Astrocyte (in vitro differentiated cells and primary cell): ENCODE data around the gene LEFTY2. TPM values are rescaled to one million over a fixed set of nuclear protein-coding genes. Genes with fewer than 3 reads are reported as not detected.

ENCODE experiments used
- DNase-seq: peaks from one replicate; pipeline ENCODE4 v3.0.0-alpha.2; 2010; ENCODE audit warnings: low read depth
- FAIRE-seq: peaks from 2 replicates; lab custom pipeline; 2011; peaks lifted over from hg19 to GRCh38; lab: Jason Lieb, UNC
- H2AFZ ChIP-seq: 2 replicates; pipeline ENCODE4 v1.6.0; 2012; ENCODE audit warnings: low read depth, low read length, inconsistent platforms
- H3K27ac ChIP-seq: 2 replicates; pipeline ENCODE4 v1.5.1; 2011; ENCODE audit warnings: low read depth, low read length, inconsistent platforms
- H3K27me3 ChIP-seq: 2 replicates; pipeline ENCODE4 v1.6.0; 2011; ENCODE audit warnings: low read length, inconsistent platforms; ENCODE audit not compliant: insufficient read depth
- H3K36me3 ChIP-seq: 2 replicates; pipeline ENCODE4 v1.5.1; 2011; ENCODE audit warnings: low read length, inconsistent platforms; ENCODE audit not compliant: insufficient read depth
- H3K4me1 ChIP-seq: 2 replicates; pipeline ENCODE4 v1.5.1; 2011; ENCODE audit warnings: low read length, inconsistent platforms; ENCODE audit not compliant: insufficient read depth
- H3K4me2 ChIP-seq: 2 replicates; pipeline ENCODE4 v1.6.0; 2012; ENCODE audit warnings: low read length, inconsistent platforms
- H3K4me3 ChIP-seq: 2 replicates; pipeline ENCODE4 v1.5.1; 2011; ENCODE audit warnings: low read depth, mild to moderate bottlenecking, low read length, inconsistent platforms; ENCODE audit not compliant: insufficient read depth
- H3K79me2 ChIP-seq: 2 replicates; pipeline ENCODE4 v1.6.0; 2012; ENCODE audit warnings: mild to moderate bottlenecking, low read length, inconsistent platforms; ENCODE audit not compliant: insufficient read depth
- H3K9ac ChIP-seq: 2 replicates; pipeline ENCODE4 v1.6.0; 2012; ENCODE audit warnings: mild to moderate bottlenecking, low read length, inconsistent platforms
- H3K9me3 ChIP-seq: 2 replicates; pipeline ENCODE4 v1.5.1; 2012; ENCODE audit warnings: low read depth, mild to moderate bottlenecking, low read length, inconsistent platforms; ENCODE audit not compliant: insufficient read depth
- H4K20me1 ChIP-seq: 2 replicates; pipeline ENCODE4 v1.6.0; 2012; ENCODE audit warnings: low read length, inconsistent platforms; ENCODE audit not compliant: insufficient read depth
- H3K27ac Mint-ChIP-seq: one replicate; pipeline ENCODE4 v1.8.0; 2021; ENCODE audit warnings: mild to moderate bottlenecking, mixed read lengths; ENCODE audit not compliant: unreplicated experiment
- H3K27me3 Mint-ChIP-seq: one replicate; pipeline ENCODE4 v1.8.0; 2021; ENCODE audit warnings: low read depth, mixed read lengths; ENCODE audit not compliant: unreplicated experiment
- H3K36me3 Mint-ChIP-seq: one replicate; pipeline ENCODE4 v1.8.0; 2021; ENCODE audit warnings: low read depth, mixed read lengths; ENCODE audit not compliant: unreplicated experiment
- H3K4me1 Mint-ChIP-seq: one replicate; pipeline ENCODE4 v1.8.0; 2021; ENCODE audit warnings: low read depth, mixed read lengths; ENCODE audit not compliant: unreplicated experiment
- H3K4me3 Mint-ChIP-seq: one replicate; pipeline ENCODE4 v1.8.0; 2021; ENCODE audit warnings: mild to moderate bottlenecking, moderate library complexity, mixed read lengths; ENCODE audit not compliant: unreplicated experiment
- H3K9me3 Mint-ChIP-seq: one replicate; pipeline ENCODE4 v1.8.0; 2021; ENCODE audit warnings: mild to moderate bottlenecking, mixed read lengths; ENCODE audit not compliant: unreplicated experiment
- CTCF ChIP-seq: IDR thresholded peaks from 2 replicates; pipeline ENCODE4 v1.5.1; 2011; ENCODE audit warnings: low read depth, mild to moderate bottlenecking, inconsistent platforms, low read length, moderate library complexity; ENCODE audit not compliant: insufficient read depth
- EZH2 ChIP-seq: IDR thresholded peaks from 2 replicates; pipeline ENCODE4 v1.6.1; 2012; ENCODE audit warnings: mild to moderate bottlenecking, low read length, inconsistent platforms; ENCODE audit not compliant: insufficient read depth
- total RNA-seq: library from RNA; stranded (reverse); gene quantifications from 2 replicates; pipeline ENCODE4 v1.2.1, GENCODE V29; 2021

LEFTY2 gene
- total RNA-seq, 1 donor from 2014 or later: 7.0 TPM

- no peak overlapping the region for H3K4me3 Mint-ChIP-seq
- H2AFZ ChIP-seq: no peak overlapping the region
- H3K27ac ChIP-seq: no peak overlapping the region
- no peaks in the 10 kb centered on the region for H3K9me3 ChIP-seq
- H3K27me3 ChIP-seq: peaks cover 18% of the 10 kb centered on the region
- H3K9me3 Mint-ChIP-seq: no peaks in the 10 kb centered on the region
- FAIRE-seq (no peak), DNase-seq (no peak)
- H3K4me1 Mint-ChIP-seq: no peaks in the 10 kb centered on the region
- no peaks in the 10 kb centered on the region for H3K36me3 Mint-ChIP-seq
- H3K27me3 Mint-ChIP-seq: peaks cover 21% of the 10 kb centered on the region
- H4K20me1 ChIP-seq: no peaks in the 10 kb centered on the region
- H3K4me1 ChIP-seq: no peaks in the 10 kb centered on the region
- TF ChIP-seq EZH2 (no peak), CTCF (no peak)
- no peak overlapping the region for H3K4me2 ChIP-seq
- H3K36me3 ChIP-seq: no peaks in the 10 kb centered on the region
- H3K9ac ChIP-seq: no peak overlapping the region
- no peaks in the 10 kb centered on the region for H3K79me2 ChIP-seq
- H3K4me3 ChIP-seq: no peak overlapping the region
- H3K27ac Mint-ChIP-seq: no peak overlapping the region
These were observed 12.3 kb upstream of the LEFTY2 start for GRCh38 chr1:225953315-225953714.

GRCh38 chr1:225950905-225951497 lies 10.0 kb upstream of the LEFTY2 start:
- no peak overlapping the region for H3K27ac Mint-ChIP-seq
- Histone ChIP-seq H4K20me1 (no peaks in the 10 kb centered on the region), H3K36me3 (no peaks in the 10 kb centered on the region), H3K4me2 (no peak overlapping the region), H3K27me3 (peaks cover 24% of the 10 kb centered on the region), H3K9ac (no peak overlapping the region), H2AFZ (no peak overlapping the region), H3K27ac (no peak overlapping the region), H3K9me3 (no peaks in the 10 kb centered on the region), H3K4me1 (no peaks in the 10 kb centered on the region), H3K79me2 (no peaks in the 10 kb centered on the region), H3K4me3 (no peak overlapping the region)
- H3K36me3 Mint-ChIP-seq: no peaks in the 10 kb centered on the region
- H3K4me3 Mint-ChIP-seq: no peak overlapping the region
- H3K9me3 Mint-ChIP-seq: no peaks in the 10 kb centered on the region
- FAIRE-seq (no peak), DNase-seq (no peak)
- peaks cover under 1% of the 10 kb centered on the region for H3K4me1 Mint-ChIP-seq
- H3K27me3 Mint-ChIP-seq: peaks cover 35% of the 10 kb centered on the region
- no peak for TF ChIP-seq CTCF
- no peak for TF ChIP-seq EZH2

- no peak overlapping the region for H2AFZ ChIP-seq
- no peak overlapping the region for H3K4me3 ChIP-seq
- Mint-ChIP-seq H3K27me3 (peaks cover 40% of the 10 kb centered on the region), H3K27ac (no peak overlapping the region), H3K4me3 (no peak overlapping the region), H3K4me1 (peaks cover 4% of the 10 kb centered on the region), H3K36me3 (no peaks in the 10 kb centered on the region), H3K9me3 (peaks cover 1% of the 10 kb centered on the region)
- no peak for DNase-seq
- no peaks in the 10 kb centered on the region for H3K4me1 ChIP-seq
- no peak for FAIRE-seq
- H3K9me3 ChIP-seq: no peaks in the 10 kb centered on the region
- no peaks in the 10 kb centered on the region for H3K36me3 ChIP-seq
- H3K27ac ChIP-seq: no peak overlapping the region
- H4K20me1 ChIP-seq: no peaks in the 10 kb centered on the region
- H3K27me3 ChIP-seq: peaks cover 19% of the 10 kb centered on the region
- H3K9ac ChIP-seq: no peak overlapping the region
- no peak overlapping the region for H3K4me2 ChIP-seq
- H3K79me2 ChIP-seq: no peaks in the 10 kb centered on the region
- TF ChIP-seq EZH2 (no peak), CTCF (no peak)
These were observed 8.0 kb upstream of the LEFTY2 start for GRCh38 chr1:225949041-225949440.
